Sigmoid colon (tissue), 7 donors: Measurements from ENCODE around the gene FJX1. TPM values are rescaled to one million over a fixed set of nuclear protein-coding genes. Genes with fewer than 3 reads are reported as not detected.

Experiments
- DNase-seq: peaks from one replicate; pipeline ENCODE4 v3.0.0-alpha.2; 2019
- H3K27ac ChIP-seq, 4 donors: fragments of 200-600 bp; sonication (generic); one replicate each; pipeline ENCODE4 v1.5.1; 2016 to 2019; ENCODE audit warnings: mild to moderate bottlenecking in 1 of 4
- H3K27me3 ChIP-seq, 3 donors: fragments of 200-600 bp; sonication (generic); one replicate each; pipeline ENCODE4 v1.5.1; 2019; ENCODE audit warnings: mild to moderate bottlenecking in 1 of 3
- H3K36me3 ChIP-seq, 4 donors: fragments of 200-600 bp; sonication (generic); one replicate each; pipeline ENCODE4 v1.5.1; 2016 to 2019
- H3K4me1 ChIP-seq, 4 donors: fragments of 200-600 bp; sonication (generic); one replicate each; pipeline ENCODE4 v1.5.1; 2017 to 2019
- H3K4me3 ChIP-seq, 4 donors: fragments of 200-600 bp; sonication (generic); one replicate each; pipeline ENCODE4 v1.5.1; 2017 to 2019; ENCODE audit warnings: mild to moderate bottlenecking in 2 of 4, moderate library complexity in 1 of 4
- H3K9me3 ChIP-seq, 4 donors: fragments of 200-600 bp in 3 of 4; sonication (generic) in 3 of 4; one replicate each; pipeline versions ENCODE4 v1.5.1 to v1.6.1; 2013 to 2019
- CTCF ChIP-seq, 4 experiments: fragments of 450-650 bp in 3 of 4; fragments of 200-600 bp in 1 of 4; IDR thresholded peaks; one replicate each; pipeline ENCODE4 v1.5.1; 2016 to 2019; ENCODE audit warnings: antibody characterized with exemption in 4 of 4, mild to moderate bottlenecking in 3 of 4, moderate library complexity in 2 of 4
- EP300 ChIP-seq, 4 donors: sonication (generic); formaldehyde crosslinking; IDR thresholded peaks; one replicate each; pipeline ENCODE4 v1.6.1; 2017; ENCODE audit warnings: antibody characterized with exemption in 4 of 4
- POLR2A ChIP-seq, 2 donors: fragments of 450-650 bp; IDR thresholded peaks; one replicate each; pipeline ENCODE4 v1.6.1; 2016; ENCODE audit warnings: antibody characterized with exemption in 2 of 2, mild to moderate bottlenecking in 2 of 2, moderate library complexity in 2 of 2
- POLR2AphosphoS5 ChIP-seq, 4 donors: sonication (generic); formaldehyde crosslinking; IDR thresholded peaks; one replicate each; pipeline ENCODE4 v1.6.1; 2017; ENCODE audit warnings: antibody characterized with exemption in 4 of 4
- WGBS, 2 donors: extraction: QIAGEN DNeasy Blood & Tissue Kit; methylation state at CpG; one replicate each; pipeline ENCODE4 v1.1.7; 2013; 5-methylcytosine and 5-hydroxymethylcytosine counted together
- intact Hi-C: fragments of 100-400 bp; cut with DNase I; formaldehyde crosslinking; loops from one replicate; pipeline ENCODE4 v1.15.1; 2023
- polyA plus RNA-seq, 3 donors: library from polyadenylated mRNA; stranded (reverse); fragments of 200-250 nt; gene quantifications; one replicate each; pipeline ENCODE4 v1.2.3, GENCODE V29; 2013
- total RNA-seq, 4 donors: library from RNA; depleted of rRNA; stranded (reverse); fragments of >200 nt; gene quantifications; one replicate each; pipeline ENCODE4 v1.1.0, GENCODE V29; 2016
- donor health status: healthy with polysubstance abuse.
- donor health status: Bipolar disorder and iron deficiency.
- donor health status: healthy.

The FJX1 gene
- total and polyA plus RNA-seq, 7 donors, result 0.46 to 9.4 (median 2.3) TPM; not detected in 1

- Histone ChIP-seq H3K9me3 (no peaks in the 10 kb centered on the region), H3K27ac (no peak overlapping the region), H3K27me3 (peaks cover 8 to 54% (median 26%) of the 10 kb centered on the region in 3 donors), H3K4me1 (peaks cover 0 to 26% (median 18%) of the 10 kb centered on the region in 4 donors), H3K36me3 (no peaks in the 10 kb centered on the region), H3K4me3 (no peak overlapping the region)
- DNase-seq, result no peak
- intact Hi-C loops, result no loop called here
- WGBS, 2 donors, result 83 to 88% methylated on average over 8 of the region's 8 CpGs
- TF ChIP-seq CTCF (IDR thresholded peaks at IDR 0.05), result no peak
Observed at GRCh38 chr11:35623621-35624168, 5.4 kb downstream of the FJX1 start.

GRCh38 chr11:35624316-35624715, 6.1 kb downstream of the FJX1 start:
- peaks cover 8 to 51% (median 21%) of the 10 kb centered on the region in 3 donors for H3K27me3 ChIP-seq
- intact Hi-C loops, result no loop called here
- no peak for DNase-seq
- no peaks in the 10 kb centered on the region for H3K9me3 ChIP-seq
- no peak overlapping the region for H3K27ac ChIP-seq
- WGBS, 2 donors, result 87% methylated on average over 2 of the region's 2 CpGs
- no peak overlapping the region for H3K4me3 ChIP-seq
- no peaks in the 10 kb centered on the region for H3K36me3 ChIP-seq
- peaks cover 0 to 20% (median 12%) of the 10 kb centered on the region in 4 donors for H3K4me1 ChIP-seq
- TF ChIP-seq POLR2AphosphoS5 (IDR thresholded peaks at IDR 0.05), result no peak
- no peak for TF ChIP-seq CTCF (IDR thresholded peaks at IDR 0.05)
- TF ChIP-seq EP300 (IDR thresholded peaks at IDR 0.05), result no peak
- TF ChIP-seq POLR2A (IDR thresholded peaks at IDR 0.05), result no peak

GRCh38 chr11:35624781-35625180, 6.5 kb downstream of the FJX1 start:
- no peak for DNase-seq
- peaks cover 0 to 16% (median 9%) of the 10 kb centered on the region in 4 donors for H3K4me1 ChIP-seq
- TF ChIP-seq POLR2AphosphoS5 (IDR thresholded peaks at IDR 0.05), result no peak
- TF ChIP-seq EP300 (IDR thresholded peaks at IDR 0.05), result no peak
- no peak for TF ChIP-seq POLR2A (IDR thresholded peaks at IDR 0.05)
- no peak for TF ChIP-seq CTCF (IDR thresholded peaks at IDR 0.05)
- no peaks in the 10 kb centered on the region for H3K36me3 ChIP-seq
- H3K27ac ChIP-seq, result no peak overlapping the region
- intact Hi-C loops, result no loop called here
- peaks cover 6 to 46% (median 17%) of the 10 kb centered on the region in 3 donors for H3K27me3 ChIP-seq
- H3K4me3 ChIP-seq, result no peak overlapping the region
- no peaks in the 10 kb centered on the region for H3K9me3 ChIP-seq

GRCh38 chr11:35626501-35626900, 8.2 kb downstream of the FJX1 start:
- Histone ChIP-seq H3K27ac (no peak overlapping the region), H3K27me3 (peaks cover 0 to 29% (median 10%) of the 10 kb centered on the region in 3 donors), H3K36me3 (no peaks in the 10 kb centered on the region), H3K4me3 (no peak overlapping the region), H3K4me1 (peaks cover 0 to 9% (median 4%) of the 10 kb centered on the region in 4 donors), H3K9me3 (no peaks in the 10 kb centered on the region)
- no peak for DNase-seq
- intact Hi-C loops, result no loop called here
- WGBS, 2 donors, result 83 to 84% methylated on average over 2 of the region's 2 CpGs
- TF ChIP-seq EP300 (IDR thresholded peaks at IDR 0.05), result no peak
- TF ChIP-seq POLR2A (IDR thresholded peaks at IDR 0.05), result no peak
- no peak for TF ChIP-seq CTCF (IDR thresholded peaks at IDR 0.05)
- no peak for TF ChIP-seq POLR2AphosphoS5 (IDR thresholded peaks at IDR 0.05)

GRCh38 chr11:35629511-35629910, 11.3 kb downstream of the FJX1 start:
- TF ChIP-seq CTCF (IDR thresholded peaks at IDR 0.05) (no peak), POLR2A (IDR thresholded peaks at IDR 0.05) (no peak)
- intact Hi-C loops, result no loop called here
- Histone ChIP-seq H3K9me3 (no peaks in the 10 kb centered on the region), H3K27me3 (peaks cover 0 to 3% (median 0%) of the 10 kb centered on the region in 3 donors), H3K4me3 (no peak overlapping the region), H3K36me3 (no peaks in the 10 kb centered on the region), H3K4me1 (peaks cover 0 to 9% (median 0%) of the 10 kb centered on the region in 4 donors), H3K27ac (no peak overlapping the region)
- no peak for DNase-seq
- WGBS, 2 donors, result 67 to 85% methylated on average over 4 of the region's 4 CpGs
